Tracheal epithelial cell (primary cell): ENCODE measurements around the gene NRAS. TPM values are rescaled to one million over a fixed set of nuclear protein-coding genes. Genes with fewer than 3 reads are reported as not detected.

Experiments used
- total RNA-seq: library from RNA; depleted of rRNA; stranded (reverse); fragments of >200 nt; gene quantifications from 2 replicates; pipeline ENCODE4 v1.2.1, GENCODE V29; 2014

Gene NRAS
- 53.5 and 75.2 TPM in 2 replicates for total RNA-seq

DNA sequence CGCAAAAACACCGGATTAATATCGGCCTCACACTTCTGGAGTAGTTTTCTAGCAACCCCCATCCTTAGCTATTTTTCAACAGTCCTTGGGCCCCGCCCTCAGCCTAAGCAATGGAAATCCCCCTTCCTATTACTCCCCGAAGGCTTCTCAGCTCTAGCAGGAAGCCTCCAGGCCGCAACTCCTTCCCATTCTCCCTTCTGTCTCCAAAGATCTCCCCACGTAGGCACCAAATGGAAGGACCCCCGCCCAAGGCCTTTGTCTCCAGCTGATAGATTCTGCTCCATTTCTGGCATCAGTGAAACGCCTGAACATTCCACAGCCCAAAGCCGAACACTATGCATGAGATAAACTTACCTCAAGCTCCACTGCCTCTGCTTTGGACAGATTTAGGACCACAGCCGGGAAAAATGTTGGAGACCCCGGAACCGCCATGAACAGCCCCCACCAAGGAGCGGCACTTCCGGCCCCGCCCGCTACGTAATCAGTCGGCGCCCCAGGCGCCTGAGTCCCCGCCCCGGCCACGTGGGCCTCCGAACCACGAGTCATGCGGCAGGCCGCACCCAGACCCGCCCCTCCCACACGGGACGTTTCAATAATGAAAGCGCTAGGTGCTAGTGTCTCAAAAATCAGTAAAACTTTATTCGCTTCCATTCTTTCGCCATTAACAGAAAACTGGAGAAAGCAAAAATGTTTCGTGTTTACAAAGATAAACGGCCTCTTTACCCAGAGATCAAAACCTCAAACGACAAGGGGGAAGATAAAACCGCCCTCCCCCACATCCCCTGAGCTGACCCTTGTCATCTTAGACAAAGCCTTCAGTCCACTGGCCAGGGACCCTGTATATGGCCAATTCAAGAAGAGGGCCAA lies at the start of gene NRAS:
Gene NRAS, minus strand, starts transcription at position 468 of the 867 bp plus-strand sequence. CDS start 611 bp downstream, outside the sequence.

DNA sequence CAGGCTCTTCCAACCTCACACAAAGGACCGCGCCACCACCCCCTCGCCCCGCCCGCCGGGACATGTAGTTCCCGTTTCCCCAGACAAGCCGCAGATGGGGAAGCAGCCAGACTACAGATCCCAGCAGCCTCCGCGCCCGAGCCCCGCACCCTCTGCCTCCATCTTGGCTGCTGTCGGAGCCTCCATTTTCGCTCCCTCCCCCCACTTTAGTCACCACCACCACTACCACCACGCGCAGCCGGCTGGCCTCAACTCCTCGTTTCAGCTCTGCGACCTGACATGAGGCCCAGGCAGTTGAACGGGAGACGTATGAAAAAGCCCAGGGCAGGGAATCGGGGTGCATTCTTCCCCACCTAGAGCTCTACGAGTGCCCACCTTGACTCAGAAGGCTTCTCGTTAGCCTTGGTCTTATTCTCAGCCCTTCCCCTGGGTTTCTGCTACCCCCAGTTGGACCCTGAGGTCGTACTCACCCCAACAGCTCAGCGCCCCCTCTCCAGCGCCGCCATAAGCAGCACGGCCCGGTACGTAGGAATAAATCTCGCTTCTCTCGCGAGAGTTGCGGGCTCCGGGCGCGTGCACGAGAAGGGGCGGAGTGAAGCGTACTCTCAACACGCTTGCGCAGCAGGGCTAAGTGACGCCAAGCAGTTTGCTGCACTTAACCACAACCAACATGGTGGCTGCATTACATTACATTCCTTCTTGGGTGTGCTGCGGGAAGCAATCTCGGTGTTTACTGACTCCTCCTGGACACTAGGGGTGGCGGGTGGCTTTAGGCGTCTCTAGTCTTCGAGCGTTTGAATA lies 41.1 kb upstream of the NRAS start, which contains the start of gene CSDE1:
Gene CSDE1, minus strand, starts transcription at position 530 of the 801 bp plus-strand sequence. CDS start 18,094 bp downstream, outside the sequence.

DNA sequence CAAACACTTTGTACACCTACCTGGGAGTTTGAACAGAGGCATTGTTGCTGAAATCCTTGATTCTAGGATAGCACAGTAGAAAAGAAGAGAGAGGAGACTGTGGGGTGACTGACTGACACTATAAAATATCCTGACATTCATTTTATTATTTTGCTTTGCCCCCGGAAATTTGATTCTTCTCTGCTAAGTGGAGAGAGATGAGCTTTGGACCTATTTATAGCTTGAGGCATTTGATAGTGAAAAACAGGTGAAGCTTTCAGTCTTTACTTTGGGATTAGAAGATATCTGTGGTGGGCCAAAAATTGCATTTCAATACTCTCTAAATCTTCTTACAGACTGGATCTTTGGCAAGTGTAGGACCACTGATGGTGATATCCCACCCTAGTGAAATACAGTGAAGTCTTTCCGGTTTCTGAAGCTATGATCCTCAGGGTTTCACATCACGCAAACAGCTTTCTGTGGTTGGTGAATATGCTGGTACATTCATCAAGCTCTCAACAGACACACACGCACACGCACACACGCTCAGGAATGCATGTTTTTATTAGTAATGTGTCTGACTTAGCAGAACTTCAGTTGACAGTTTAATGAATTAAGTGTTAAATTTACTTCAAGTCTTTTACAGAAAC lies 21.0 kb downstream of the NRAS start, which contains the start of gene AMPD1:
Gene AMPD1, minus strand, starts transcription at position 117 of the 629 bp plus-strand sequence. Its CDS starts 75 bp downstream, at position 42.

DNA sequence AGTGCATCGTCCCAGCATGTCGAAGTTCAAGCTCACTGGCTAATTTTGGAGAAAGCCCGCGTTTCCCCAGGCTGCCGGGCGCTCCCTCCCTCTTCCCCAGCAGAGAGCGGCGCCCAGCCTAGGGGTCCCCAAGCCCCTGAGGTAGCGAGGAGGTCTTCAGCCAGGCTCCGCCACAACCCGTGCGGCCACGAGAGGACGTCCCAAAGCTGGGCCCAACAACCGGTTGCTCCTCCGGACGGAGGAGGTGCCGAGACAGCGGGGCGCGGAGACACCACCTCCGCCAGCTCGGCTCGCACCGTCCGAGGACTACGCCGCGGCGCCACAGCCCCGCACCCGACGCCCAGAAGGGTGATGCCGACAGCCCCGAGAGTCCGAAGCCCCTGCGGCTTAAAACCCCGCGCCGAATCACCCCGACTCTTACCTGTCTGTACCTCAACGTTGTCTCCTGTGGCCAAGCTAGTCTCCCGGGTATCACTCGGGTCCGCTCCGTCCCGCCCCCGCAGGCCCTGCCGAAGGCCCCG lies 46.9 kb downstream of the NRAS start, which contains the start of gene DENND2C:
Gene DENND2C, minus strand, starts transcription at position 488 of the 521 bp plus-strand sequence. CDS start 44,065 bp downstream, outside the sequence.

Other genes with a start within 250 kb of the NRAS start
- 21.1 and 27.2 TPM in 2 replicates for gene TRIM33, start 205.6 kb downstream of the NRAS start, total RNA-seq
- gene BCAS2, start 135.2 kb downstream of the NRAS start, total RNA-seq, result 48.7 and 52.4 TPM in 2 replicates
- 25.1 and 25.6 TPM in 2 replicates for gene DENND2C, start 46.7 kb downstream of the NRAS start, total RNA-seq
- not detected in 2 replicates for gene AMPD1, start 21.2 kb downstream of the NRAS start, total RNA-seq
- 698 and 749 TPM in 2 replicates for gene CSDE1, start 41.2 kb upstream of the NRAS start, total RNA-seq
- 49.4 and 54.2 TPM in 2 replicates for gene SIKE1, start 63.9 kb upstream of the NRAS start, total RNA-seq
- not detected in 2 replicates for gene SYCP1, start 138.1 kb upstream of the NRAS start, total RNA-seq